Smooth muscle cell of the brain vasculature (primary cell): Measurements from ENCODE around the gene ACTMAP.

Experiments
- DNase-seq: peaks from one replicate; pipeline ENCODE4 v3.0.0-alpha.2; 2012; ENCODE audit warnings: low read depth, low spot score

ACTMAP gene

GRCh38 chr19:40718774-40719391 lies 31.4 kb downstream of the ACTMAP start:
- no peak for DNase-seq

- DNase-seq = no peak
Measured at GRCh38 chr19:40717880-40718773, 32.1 kb downstream of the ACTMAP start.

- no peak for DNase-seq
Measured at GRCh38 chr19:40717325-40717879, 32.9 kb downstream of the ACTMAP start.

GRCh38 chr19:40716482-40717324 lies 33.6 kb downstream of the ACTMAP start, which contains the start of the genes COQ8B and ITPKC:
TSS of gene COQ8B (minus strand) at chr19:40716886. CDS start at chr19:40714632, 2,254 bp downstream.
TSS of gene ITPKC (plus strand) at chr19:40717112. CDS start at chr19:40717136, 24 bp downstream.
- peak; percentile 96 for DNase-seq

GRCh38 chr19:40716031-40716481 lies 34.2 kb downstream of the ACTMAP start:
- DNase-seq = peak; percentile 35

GRCh38 chr19:40714441-40715299 lies 35.6 kb downstream of the ACTMAP start:
- peak; percentile 70 for DNase-seq

- DNase-seq = no peak
Measured at GRCh38 chr19:40713939-40714338, 36.3 kb downstream of the ACTMAP start.

GRCh38 chr19:40709817-40710216 lies 40.5 kb downstream of the ACTMAP start:
- DNase-seq = no peak

- DNase-seq = no peak
Measured at GRCh38 chr19:40707615-40708014, 42.7 kb downstream of the ACTMAP start.

GRCh38 chr19:40705950-40706619 lies 44.2 kb downstream of the ACTMAP start:
- no peak for DNase-seq

- no peak for DNase-seq
Measured at GRCh38 chr19:40705362-40705651, 45.0 kb downstream of the ACTMAP start.

GRCh38 chr19:40704491-40705361 lies 45.6 kb downstream of the ACTMAP start:
- no peak for DNase-seq

- no peak for DNase-seq
Measured at GRCh38 chr19:40703029-40703755, 47.1 kb downstream of the ACTMAP start.

GRCh38 chr19:40702337-40703012 lies 47.8 kb downstream of the ACTMAP start:
- DNase-seq = no peak

GRCh38 chr19:40701758-40702157 lies 48.5 kb downstream of the ACTMAP start:
- DNase-seq = no peak

GRCh38 chr19:40700083-40700482 lies 50.2 kb downstream of the ACTMAP start:
- DNase-seq = no peak

GRCh38 chr19:40697007-40697406 lies 53.3 kb downstream of the ACTMAP start:
- DNase-seq = no peak

GRCh38 chr19:40695881-40696280 lies 54.4 kb downstream of the ACTMAP start:
- no peak for DNase-seq
